ENCODE results near the gene CNIH1.
"Not testable (repeated sequence)": the region's sequence is repeated elsewhere in the genome, so short reads cannot be mapped to it uniquely, and the experiment has no call there.

The CNIH1 gene

GRCh38 chr14:54425537-54426274 is 15.5 kb downstream of the CNIH1 start:
- DNase-seq = no peak

- DNase-seq = no peak
These were observed 16.1 kb downstream of the CNIH1 start for GRCh38 chr14:54425068-54425467.

GRCh38 chr14:54424479-54424901 is 16.7 kb downstream of the CNIH1 start:
- no peak for DNase-seq

GRCh38 chr14:54423991-54424390 is 17.2 kb downstream of the CNIH1 start:
- DNase-seq = no peak

- DNase-seq = no peak
These were observed 20.6 kb downstream of the CNIH1 start for GRCh38 chr14:54420478-54421142.

- DNase-seq = no peak
These were observed 29.8 kb downstream of the CNIH1 start for GRCh38 chr14:54411371-54411770.

GRCh38 chr14:54410215-54410614 is 31.0 kb downstream of the CNIH1 start:
- no peak for DNase-seq

- not testable (repeated sequence) for DNase-seq
These were observed 37.7 kb downstream of the CNIH1 start for GRCh38 chr14:54403401-54404005.

- DNase-seq = no peak
These were observed 41.6 kb downstream of the CNIH1 start for GRCh38 chr14:54399560-54399959.

- DNase-seq = peak; percentile 96
These were observed 44.5 kb downstream of the CNIH1 start, which contains the start of gene CDKN3 for GRCh38 chr14:54396493-54397335. Gene CDKN3 (plus strand): TSS chr14:54397007. CDS start chr14:54397069, 62 bp downstream.

- DNase-seq = no peak
These were observed 45.0 kb downstream of the CNIH1 start for GRCh38 chr14:54396183-54396492.

- DNase-seq = no peak
These were observed 45.5 kb downstream of the CNIH1 start for GRCh38 chr14:54395716-54396115.

GRCh38 chr14:54395284-54395683 is 45.9 kb downstream of the CNIH1 start:
- no peak for DNase-seq

GRCh38 chr14:54394596-54394995 is 46.6 kb downstream of the CNIH1 start:
- no peak for DNase-seq

GRCh38 chr14:54392986-54393884 is 47.9 kb downstream of the CNIH1 start:
- not testable (repeated sequence) for DNase-seq

- DNase-seq = no peak
These were observed 48.9 kb downstream of the CNIH1 start for GRCh38 chr14:54392131-54392859.

- DNase-seq = no peak
These were observed 53.8 kb downstream of the CNIH1 start for GRCh38 chr14:54387328-54387727.

GRCh38 chr14:54385556-54385955 is 55.6 kb downstream of the CNIH1 start:
- no peak for DNase-seq

- no peak for DNase-seq
These were observed 57.3 kb downstream of the CNIH1 start for GRCh38 chr14:54383835-54384234.

GRCh38 chr14:54381821-54382220 is 59.4 kb downstream of the CNIH1 start:
- DNase-seq = no peak

- not testable (repeated sequence) for DNase-seq
These were observed 60.6 kb downstream of the CNIH1 start for GRCh38 chr14:54380558-54380957.
